Measurements from ENCODE around the gene CD99L2.
"Not testable (repeated sequence)": the region's sequence is repeated elsewhere in the genome, so short reads cannot be mapped to it uniquely, and the experiment has no call there.

The CD99L2 gene

DNA sequence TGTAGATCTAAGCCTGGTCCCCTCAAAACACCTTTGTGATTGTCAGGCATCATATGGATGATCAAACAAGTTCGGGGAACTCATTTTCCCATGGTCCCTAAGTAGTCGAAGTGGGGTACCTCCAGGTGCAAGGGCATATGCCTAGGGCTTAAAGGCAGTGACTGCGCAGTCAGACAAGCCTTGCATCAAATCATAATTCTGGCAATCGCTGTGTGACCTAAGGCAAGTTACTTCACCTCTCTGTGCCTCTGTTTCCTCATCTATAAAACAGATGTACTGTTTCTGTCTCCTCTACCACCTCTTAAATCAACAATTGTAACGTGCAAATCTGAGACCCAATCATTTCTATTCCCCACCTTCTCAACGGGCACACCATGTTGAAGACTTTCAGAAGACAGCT is 1.8 kb downstream of the CD99L2 start:
- DNase-seq: no peak

DNA sequence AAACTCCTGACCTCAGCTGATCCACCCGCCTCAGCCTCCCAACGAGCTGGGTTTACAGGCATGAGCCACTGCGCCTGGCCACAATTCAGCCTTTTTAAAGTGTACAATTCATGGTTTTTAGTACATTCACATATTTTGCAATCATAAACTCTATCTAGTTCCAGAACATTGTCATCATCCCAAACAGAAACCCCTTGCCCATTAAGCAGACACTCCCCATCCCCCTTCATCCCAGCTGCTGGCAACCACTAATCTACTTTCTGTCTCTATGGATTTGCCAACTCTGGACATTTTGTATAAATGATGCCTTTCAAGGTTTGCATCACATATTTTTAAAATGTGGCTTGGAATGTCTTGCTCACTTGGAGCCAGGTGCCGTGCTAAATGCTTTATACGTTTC is 4.5 kb downstream of the CD99L2 start:
- DNase-seq: no peak

DNA sequence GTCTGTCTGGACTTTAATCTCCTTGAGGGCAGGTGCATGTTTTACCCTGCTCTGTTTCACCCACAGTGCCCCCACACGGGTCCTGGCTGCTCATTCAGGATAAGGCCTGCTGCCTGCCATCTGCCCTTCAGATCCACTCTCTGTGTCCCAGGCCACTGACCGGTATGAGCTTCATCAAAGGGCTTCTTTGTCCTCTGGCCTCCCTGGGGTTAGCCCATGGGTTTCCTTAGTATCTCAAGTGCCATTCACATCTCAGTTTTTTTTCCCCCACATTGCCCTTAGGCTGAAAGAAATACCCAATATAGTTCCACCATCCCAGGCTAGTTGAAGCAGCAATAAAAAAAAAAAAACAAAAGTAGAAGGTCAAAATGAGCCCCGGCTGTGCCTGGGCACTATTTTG is 9.3 kb downstream of the CD99L2 start:
- no peak for DNase-seq

DNA sequence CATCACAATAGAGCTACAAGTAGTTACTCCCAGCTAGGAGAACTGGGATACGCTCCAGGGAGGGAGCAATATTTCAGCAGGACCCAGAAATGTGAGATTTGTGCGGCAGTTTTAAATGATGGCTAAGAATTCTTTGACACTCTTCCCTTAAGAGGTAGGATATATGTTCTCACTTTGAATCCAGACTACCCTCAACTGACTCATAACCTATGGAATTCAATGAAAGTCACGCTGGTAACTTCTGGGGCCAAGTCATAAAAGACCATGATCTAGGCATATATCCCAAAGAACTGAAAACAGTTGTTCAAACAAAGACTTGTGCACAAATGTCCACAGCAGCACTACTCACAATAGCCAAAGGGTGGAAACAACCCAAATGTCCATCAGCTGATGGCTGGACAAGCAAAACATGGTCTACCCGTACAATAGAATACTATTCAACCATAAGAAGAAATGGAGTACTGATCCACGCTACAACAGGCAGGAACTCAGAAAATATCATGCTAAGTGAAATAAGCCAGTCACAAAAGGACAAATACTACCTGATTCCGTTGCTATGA is 10.5 kb downstream of the CD99L2 start:
- DNase-seq: peak; percentile 72

DNA sequence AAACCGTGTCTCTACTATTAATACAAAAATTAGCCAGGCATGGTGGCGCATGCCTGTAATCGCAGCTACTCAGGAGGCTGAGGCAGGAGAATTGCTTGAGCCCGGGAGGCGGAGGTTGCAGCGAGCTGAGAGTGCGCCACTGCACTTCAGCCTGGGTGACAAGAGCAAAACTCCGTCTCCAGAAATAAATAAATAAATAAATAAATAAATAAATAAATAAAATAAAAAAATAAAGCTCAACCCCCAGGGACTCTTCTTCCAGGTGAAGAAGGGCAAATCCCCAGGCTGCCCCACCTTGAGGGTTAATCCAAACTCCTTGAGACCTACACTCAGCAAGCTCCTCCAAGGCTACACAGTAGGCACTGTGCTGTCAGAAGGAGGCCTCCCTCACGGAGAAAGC is 11.2 kb downstream of the CD99L2 start:
- not testable (repeated sequence) for DNase-seq

DNA sequence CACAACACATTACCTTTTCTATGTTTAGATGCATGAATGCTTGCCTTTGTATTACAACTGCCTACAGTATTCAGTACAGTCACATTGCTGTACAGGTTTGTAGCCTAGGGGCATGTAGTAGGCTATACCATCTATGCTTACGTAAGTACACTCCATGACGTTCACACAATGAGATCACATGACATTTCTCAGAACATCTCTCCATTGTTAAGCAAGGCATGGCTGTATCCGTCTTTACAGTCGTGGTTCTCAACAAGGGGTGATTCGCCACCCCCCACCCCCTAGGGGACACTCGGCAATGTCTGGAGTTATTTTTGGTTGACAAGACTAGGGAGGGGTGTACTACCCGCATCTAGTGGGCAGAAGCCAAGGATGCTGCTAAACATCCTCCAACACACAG is 12.1 kb downstream of the CD99L2 start:
- DNase-seq: no peak

DNA sequence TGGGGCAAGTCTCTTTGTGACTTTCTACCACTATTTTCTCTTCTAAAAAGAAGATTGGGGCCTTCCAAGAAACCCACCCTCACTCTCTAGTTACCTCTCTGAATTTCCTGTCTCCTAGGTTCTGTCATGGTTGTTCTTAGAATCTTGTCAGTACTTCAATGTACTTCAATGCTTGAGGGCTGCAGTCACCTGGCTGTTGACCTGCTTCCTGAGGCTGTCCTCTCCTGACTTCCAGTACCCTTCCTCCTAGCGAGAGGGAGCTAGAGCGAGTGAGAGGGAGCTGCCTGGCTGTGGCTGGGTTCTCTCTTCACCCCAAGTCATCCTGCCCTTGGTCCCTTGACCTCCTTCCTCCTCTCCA is 17.7 kb downstream of the CD99L2 start:
- no peak for DNase-seq

DNA sequence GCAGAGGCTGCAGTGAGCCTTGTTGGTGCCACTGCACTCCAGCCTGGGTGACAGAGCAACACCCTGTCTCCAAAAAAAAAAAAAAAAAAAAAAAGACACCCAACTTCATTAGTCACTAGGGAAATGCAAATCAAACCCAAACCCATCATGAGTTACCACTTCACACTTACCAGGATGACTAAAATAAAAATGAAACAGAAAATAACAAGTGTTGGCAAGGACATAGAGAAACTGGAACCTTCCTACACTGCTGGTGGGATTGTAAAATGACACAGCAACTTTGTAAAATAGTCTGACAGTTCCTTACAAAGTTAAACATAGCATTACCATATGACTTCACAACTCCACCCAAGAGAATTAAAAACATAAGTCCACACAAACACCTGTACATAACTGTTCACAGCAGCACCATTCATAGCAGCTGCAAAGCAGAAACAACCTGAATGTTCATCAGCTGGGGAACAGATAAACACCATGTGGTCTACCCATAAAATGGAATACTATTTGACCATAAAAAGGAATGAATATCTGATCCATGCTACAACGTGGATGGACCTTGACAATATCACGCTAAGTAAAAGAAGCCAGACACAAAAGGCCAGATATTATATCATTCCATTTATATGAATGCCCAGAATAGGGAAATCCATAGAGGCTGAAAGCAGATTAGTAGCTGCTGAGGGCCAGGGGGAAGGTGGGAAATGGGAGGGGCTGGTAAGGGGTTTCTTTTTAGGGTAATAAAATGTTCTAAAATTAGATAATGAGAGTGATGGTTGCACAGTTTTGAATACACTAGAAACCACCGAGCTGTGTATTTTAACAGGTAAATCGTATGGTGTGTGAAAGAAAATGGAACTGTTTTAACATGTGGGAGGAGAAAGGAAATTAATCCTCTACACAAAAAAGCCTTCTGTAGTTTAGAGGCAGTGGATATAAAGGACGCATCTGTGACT is 18.3 kb downstream of the CD99L2 start:
- DNase-seq: no peak

DNA sequence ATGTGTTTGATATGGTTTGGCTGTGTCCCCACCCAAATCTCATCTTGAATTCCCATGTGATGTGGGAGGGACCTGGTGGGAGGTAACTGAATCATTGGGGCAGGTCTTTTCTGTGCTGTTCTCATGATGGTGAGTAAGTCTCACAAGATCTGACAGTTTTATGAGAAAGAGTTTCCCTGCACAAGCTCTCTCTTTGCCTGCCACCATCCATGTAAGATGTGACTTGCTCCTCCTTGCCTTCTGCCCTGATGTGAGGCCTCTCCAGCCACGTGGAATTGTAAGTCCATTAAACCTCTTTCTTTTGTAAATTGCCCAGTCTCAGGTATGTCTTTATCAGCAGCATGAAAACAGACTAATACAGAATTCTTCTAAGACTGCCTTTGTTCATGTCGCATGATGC is 22.8 kb downstream of the CD99L2 start:
- not testable (repeated sequence) for DNase-seq

DNA sequence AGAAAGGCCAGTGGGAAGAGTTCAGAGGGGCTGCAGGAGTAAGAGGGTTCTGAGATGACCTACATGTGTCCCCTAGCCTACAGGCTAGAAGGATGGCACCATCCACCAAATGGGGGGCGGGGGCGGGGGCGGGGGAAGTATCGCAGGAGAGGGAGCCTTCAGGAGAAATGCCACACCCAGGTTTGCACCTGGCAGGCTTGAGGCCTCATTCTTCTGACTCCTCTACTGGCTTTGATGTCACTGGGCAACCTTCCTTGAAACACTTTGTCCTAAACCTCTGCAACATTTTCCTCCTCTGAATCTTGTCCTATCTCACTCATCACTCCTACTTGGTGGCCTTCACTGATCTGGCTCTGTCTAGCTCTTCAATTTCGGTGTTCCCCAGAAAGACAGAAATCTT is 24.0 kb downstream of the CD99L2 start:
- no peak for DNase-seq

DNA sequence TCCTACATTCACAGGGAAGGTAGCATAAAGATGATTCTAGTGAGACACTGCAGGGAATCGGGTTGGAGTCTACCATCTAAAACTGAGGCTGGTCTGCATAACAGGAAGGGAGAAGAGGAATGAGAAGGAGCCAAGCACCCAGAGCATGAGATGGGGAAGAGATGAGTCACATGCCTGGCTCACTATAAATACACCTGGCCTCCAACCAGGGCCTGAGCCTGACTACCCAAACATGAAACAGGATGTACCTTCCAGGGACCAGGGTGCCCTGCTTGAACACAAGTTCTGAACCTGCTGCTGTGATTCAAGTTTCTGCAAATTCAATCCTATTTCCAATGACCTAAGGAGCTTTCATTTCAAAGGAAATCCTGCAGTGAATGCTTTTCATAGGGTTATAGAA is 24.9 kb downstream of the CD99L2 start:
- no peak for DNase-seq

DNA sequence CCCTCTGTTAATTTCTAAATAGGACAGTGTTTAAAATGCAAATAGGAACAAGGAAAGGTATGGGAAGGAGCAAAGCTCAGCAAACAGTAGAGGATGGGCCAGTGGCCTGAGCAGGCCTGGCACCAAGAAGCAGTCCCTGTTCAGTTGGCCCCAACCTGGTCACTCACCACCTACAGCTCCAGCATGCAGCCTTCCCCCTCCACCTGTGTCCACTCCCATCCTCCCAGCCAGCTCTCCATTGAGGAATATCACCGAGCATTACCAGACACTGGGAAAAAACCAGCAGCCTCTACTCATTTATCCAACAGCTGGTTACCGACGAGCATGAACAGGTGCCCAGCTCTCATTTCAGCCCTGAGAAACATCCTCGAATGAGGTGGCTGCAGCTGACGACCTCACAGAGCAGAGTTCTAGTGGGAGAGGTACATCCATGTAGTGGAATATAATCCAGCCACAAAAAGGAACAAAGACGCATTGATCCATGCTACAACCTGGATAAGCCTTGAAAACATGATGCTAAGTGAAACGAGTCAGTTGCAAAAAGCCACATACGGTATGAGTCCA is 25.6 kb downstream of the CD99L2 start:
- no peak for DNase-seq

DNA sequence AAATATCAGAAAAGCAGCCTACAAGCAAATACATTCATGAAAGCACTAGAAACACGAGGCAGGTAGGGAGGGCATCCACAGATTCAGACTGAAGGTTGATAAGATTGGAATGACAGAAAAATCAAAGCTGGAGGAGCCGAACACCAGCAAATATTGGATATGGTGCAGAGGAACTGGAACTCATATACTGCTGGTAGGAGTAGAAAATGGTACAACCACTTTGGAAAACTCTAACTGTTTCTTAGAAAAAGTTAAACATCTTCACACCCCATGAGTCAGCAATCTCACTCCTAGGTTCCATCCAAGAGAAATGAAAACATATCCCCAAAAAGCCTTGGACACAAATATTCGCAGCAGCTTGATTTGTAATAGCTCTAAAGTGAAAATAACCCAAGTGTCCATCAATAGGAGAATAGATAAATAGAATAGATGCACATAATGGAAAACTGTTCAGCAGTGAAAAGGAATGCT is 27.1 kb downstream of the CD99L2 start:
- DNase-seq: no peak

DNA sequence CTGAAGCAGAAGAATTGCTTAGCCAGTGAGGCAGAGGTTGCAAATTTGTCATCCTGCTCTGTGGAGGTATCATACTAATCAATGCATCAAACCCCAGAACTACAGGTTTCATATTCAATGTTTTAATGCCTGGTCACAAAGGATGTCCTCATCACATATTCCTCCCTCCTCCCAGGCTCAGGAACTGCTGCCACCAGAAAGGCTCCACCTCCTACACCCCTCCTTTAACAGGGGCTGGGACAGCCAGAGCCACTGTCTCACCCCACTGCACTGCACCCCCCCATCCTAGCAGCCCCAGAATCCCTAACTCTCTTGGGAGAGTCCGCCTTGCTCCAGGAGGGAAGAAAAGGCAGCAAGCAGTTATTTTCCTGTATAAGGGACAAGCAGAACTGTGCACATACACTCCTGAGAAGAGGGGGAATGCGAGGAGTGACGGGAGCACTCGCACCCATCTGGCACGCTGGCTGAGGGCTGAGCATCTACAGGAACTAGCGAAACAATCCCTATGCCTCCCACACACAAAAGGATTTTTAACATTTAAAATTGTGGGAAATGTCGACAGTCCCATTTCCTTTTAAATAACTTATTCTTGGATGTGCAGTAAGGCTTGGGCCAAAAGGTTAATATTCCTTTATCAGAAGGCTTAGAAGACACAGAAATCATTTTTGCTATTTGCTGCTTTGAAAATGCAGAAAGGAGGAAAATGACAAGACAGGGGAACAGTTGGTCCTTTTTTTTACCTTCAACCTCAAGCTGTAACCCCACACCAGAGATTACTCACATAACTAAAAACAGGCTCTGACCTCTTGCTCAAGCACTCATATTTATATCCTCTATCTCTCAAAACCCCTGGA is 27.8 kb downstream of the CD99L2 start:
- no peak for DNase-seq

DNA sequence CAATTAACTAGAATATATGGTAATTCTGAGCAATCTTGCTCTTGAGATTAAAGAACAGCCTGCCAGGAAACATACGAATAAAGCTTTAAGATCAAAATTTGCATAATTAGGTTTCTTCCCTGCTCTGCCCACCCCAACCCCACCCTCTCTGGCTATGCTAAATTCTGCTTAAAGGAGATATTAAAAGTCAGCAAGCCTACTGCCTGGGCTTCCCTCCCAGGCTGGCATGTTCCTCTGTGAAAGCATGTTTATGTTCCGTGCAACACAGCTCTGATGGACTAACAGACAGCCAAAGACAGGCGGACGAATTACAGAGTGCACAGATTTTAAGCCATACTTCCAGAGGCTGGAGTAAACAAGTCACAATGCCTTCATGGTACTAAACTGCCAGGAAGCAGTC is 28.4 kb downstream of the CD99L2 start:
- DNase-seq: no peak

DNA sequence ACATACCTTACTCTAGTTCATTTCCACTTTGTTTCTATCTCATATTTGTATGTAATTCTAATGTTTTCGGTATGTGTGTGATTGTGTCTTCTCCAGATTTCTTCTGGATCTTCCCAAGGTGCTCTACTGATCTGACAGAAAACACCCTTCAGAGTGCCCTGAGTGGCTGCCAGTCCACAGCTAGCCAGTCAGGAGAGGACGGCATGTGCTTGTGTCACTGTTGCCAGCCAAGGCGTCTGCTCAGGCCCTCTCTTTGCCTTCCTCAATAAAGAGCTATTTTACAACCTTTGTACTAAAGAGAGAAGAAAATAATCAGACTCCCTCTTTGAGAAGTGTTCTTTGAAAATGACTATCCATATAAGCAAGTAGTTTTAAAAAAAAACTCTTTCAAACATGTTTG is 29.0 kb downstream of the CD99L2 start:
- DNase-seq: no peak

DNA sequence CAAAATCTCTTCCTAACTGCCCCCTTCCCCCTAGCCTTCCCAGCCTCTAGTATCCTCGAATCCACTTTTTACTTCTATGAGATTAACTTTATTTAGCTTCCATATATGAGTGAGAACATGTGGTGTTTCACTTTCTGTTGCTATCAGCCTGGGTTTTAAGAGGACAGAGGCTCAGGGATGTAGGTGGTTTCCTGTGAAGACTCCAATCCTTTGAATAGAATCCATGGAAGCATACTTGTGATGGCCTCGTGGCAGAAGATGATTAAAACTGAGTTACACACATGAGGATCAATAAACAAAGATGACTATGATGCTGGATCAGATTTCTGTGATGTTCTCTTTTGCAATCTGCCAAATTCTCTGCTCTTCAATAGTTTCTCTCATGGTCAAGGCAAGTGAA is 29.8 kb downstream of the CD99L2 start:
- DNase-seq: no peak

DNA sequence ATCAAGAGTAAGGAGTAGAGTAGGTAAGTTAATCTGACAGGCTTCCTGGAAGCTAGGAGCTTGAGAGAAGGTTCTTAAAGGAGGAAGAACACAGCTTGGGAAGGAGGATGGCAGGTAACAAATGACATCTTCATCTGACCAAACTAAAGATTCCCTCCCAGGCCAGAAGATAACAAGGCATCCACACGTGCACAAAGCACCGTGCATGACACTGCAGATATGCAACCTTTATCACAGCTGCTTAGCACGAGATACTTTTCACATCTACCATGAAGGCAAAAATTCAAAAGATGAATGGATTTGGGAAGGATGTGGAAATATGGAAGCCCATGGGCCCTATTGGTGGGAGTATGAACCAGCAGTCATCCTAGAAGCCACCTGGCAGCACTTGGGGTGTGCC is 34.3 kb downstream of the CD99L2 start:
- no peak for DNase-seq

DNA sequence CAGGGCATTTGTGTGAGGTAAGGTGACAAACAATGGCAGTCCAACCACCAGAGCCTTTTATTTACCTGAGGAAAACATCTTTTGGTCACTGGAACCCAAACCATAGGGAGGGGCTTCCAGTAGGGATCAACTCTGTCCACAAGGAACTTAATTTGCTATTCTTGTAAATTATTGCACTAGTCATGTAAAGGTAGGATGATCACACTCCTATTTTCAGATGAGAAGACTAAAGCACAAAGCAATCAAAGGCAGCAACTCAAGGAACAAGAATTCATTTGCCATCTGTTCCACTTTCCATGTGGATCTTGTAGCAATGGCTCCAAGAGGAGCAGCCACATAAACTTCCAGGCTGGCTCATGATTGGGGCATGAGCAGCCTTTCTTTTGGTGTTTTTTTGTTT is 35.3 kb downstream of the CD99L2 start:
- DNase-seq: no peak

DNA sequence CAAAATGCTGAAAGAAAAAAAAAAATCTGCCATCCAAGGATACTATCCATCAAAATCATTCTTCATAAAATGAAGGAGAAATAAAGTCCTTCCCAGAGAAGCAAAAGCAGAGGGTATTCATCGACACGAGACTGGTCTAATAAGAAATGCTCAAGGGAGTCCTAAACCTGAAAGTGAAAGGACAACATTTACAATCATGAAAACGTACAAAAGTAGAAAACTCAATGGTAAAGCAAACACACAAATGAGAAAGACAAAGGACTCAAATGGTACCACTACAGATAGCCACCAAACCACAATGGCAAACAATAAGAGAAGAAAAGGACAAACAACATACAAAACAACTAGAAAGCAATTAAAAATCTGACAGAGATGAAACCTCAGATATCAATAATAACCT is 41.0 kb downstream of the CD99L2 start:
- no peak for DNase-seq

DNA sequence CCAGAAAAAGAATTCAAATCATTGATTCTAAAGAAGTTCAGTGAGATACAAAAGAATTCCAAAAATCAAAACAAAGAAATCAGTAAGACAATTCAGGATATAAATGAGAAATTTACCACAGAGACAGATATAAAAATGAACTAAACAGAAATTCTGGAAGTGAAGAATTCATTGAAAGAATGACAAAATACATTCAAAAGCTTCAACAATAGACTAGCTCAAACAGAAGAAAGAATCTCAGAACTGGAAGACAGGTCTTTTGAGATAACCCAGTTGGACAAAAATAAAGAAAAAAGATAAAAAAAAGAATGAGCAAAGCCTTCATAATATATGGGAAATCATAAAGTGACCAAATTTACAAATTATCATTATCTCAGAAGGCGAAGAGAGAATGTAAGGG is 41.7 kb downstream of the CD99L2 start:
- no peak for DNase-seq

DNA sequence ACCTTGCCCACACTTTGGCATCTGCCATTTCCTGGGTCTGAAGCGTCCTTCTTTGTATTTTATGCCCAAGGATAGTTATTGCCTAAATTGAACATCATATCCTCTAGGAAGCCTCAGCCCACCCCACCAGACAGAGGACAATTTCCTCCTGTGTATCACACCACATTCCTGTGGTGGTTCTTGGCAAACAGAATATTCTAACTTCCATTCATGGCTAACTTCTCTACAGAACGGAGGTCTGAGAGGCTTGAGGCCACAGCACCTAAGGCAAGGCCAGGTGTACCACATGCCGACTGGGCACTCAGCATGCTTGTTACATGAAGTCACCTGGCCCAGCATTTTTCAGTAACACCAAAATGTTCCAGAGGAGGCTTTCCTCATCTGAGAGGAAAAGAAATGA is 42.4 kb downstream of the CD99L2 start:
- peak; percentile 1 for DNase-seq

DNA sequence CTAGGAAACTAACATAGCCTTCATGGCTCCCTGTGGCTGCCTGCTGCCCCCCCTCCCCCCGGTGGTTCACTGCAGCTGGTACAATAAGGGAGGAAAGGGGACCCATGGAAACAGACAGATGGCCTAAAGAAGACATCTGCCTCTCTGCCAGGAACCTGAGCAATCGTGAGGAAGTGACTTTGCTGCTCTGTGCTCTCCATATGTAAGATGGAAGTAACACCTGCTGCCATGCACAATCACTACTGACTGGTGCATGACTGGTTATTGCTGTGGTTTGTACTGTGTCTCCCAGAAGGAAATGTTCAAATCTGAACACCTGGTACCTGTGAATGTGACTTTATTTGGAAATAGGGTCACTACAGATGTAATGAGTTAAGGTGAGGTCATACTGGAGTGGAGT is 43.6 kb downstream of the CD99L2 start:
- DNase-seq: no peak

All from fibroblast of skin of right quadriceps (primary cell).